SK-N-SH (cell line): ENCODE results near the gene HSFX1. TPM values are rescaled to one million over a fixed set of nuclear protein-coding genes. Genes with fewer than 3 reads are reported as not detected.

Experiments
- CTCF ChIA-PET: fragments of 300-600, 350-600 bp; formaldehyde crosslinking; extraction: SDS; loops from one replicate; lab custom pipeline; 2021; lab: Yijun Ruan, JAX
- POLR2A ChIA-PET: fragments of 350-600 bp; sonication (Branson Sonifier 250); formaldehyde crosslinking; extraction: SDS; loops from one replicate; lab custom pipeline; 2020; ENCODE audit warnings: antibody characterized with exemption, inconsistent platforms; lab: Yijun Ruan, JAX
- DNase-seq: peaks from one replicate; pipeline ENCODE4 v3.0.0; 2012
- H2AFZ ChIP-seq: fragments of 200-600 bp; sonication (generic); 2 replicates; pipeline ENCODE4 v1.8.1; 2016; ENCODE audit warnings: antibody characterized with exemption, mild to moderate bottlenecking, low read depth
- H3F3A ChIP-seq: fragments of 200-600 bp; sonication (generic); replicated peaks from 2 replicates; pipeline ENCODE3; 2016; ENCODE audit warnings: antibody characterized with exemption, mild to moderate bottlenecking; ENCODE audit not compliant: insufficient read depth
- H3K27ac ChIP-seq, 2 experiments: fragments of 200-500 bp in 1 of 2; fragments of 200-600 bp in 1 of 2; sonication (Bioruptor generic) in 1 of 2; sonication (generic), shearing (Covaris generic) in 1 of 2; 2 replicates each; pipeline versions ENCODE4 v1.5.1 to v1.6.1; 2014 to 2016; ENCODE audit warnings: low read depth in 2 of 2, inconsistent platforms in 1 of 2, low read length in 1 of 2, mild to moderate bottlenecking in 1 of 2, mixed read lengths in 1 of 2
- H3K27me3 ChIP-seq: fragments of 200-600 bp; sonication (generic), shearing (Covaris generic); 2 replicates; pipeline ENCODE4 v1.6.1; 2016; ENCODE audit warnings: mixed run types; ENCODE audit not compliant: insufficient read depth
- H3K36me3 ChIP-seq, 2 experiments: fragments of 200-500 bp in 1 of 2; fragments of 200-600 bp in 1 of 2; sonication (Bioruptor generic) in 1 of 2; sonication (generic) in 1 of 2; replicated peaks in 1 of 2; 2 replicates each; pipeline versions ENCODE3 to v1.5.1; 2014 to 2016; ENCODE audit warnings: low read length in 1 of 2, mild to moderate bottlenecking in 1 of 2; ENCODE audit not compliant: insufficient read depth in 2 of 2, control insufficient read depth in 1 of 2
- H3K4me1 ChIP-seq, 2 experiments: fragments of 200-500 bp in 1 of 2; fragments of 200-600 bp in 1 of 2; sonication (Bioruptor generic) in 1 of 2; sonication (generic), shearing (Covaris generic) in 1 of 2; 2 replicates each; pipeline versions ENCODE4 v1.5.1 to v1.6.1; 2014 to 2016; ENCODE audit warnings: low read depth in 1 of 2, low read length in 1 of 2, mixed run types in 1 of 2; ENCODE audit not compliant: insufficient read depth in 2 of 2, control insufficient read depth in 1 of 2
- H3K4me2 ChIP-seq: fragments of 200-600 bp; sonication (generic), shearing (Covaris generic); 2 replicates; pipeline ENCODE4 v1.6.1; 2017; ENCODE audit warnings: mixed run types
- H3K4me3 ChIP-seq, 2 experiments: fragments of 200-500 bp in 1 of 2; fragments of 200-600 bp in 1 of 2; sonication (Bioruptor generic) in 1 of 2; sonication (generic), shearing (Covaris generic) in 1 of 2; 2 replicates each; pipeline versions ENCODE4 v1.5.1 to v1.8.1; 2014 to 2016; ENCODE audit warnings: low read depth in 2 of 2, inconsistent platforms in 1 of 2, low read length in 1 of 2, mild to moderate bottlenecking in 1 of 2, mixed read lengths in 1 of 2, moderate library complexity in 1 of 2
- H3K79me2 ChIP-seq: fragments of 200-600 bp; sonication (generic); 2 replicates; pipeline ENCODE4 v1.8.1; 2017; ENCODE audit warnings: mild to moderate bottlenecking; ENCODE audit not compliant: insufficient read depth
- H3K9ac ChIP-seq: fragments of 200-600 bp; sonication (generic); 2 replicates; pipeline ENCODE4 v1.6.1; 2017; ENCODE audit warnings: mixed run types
- H3K9me2 ChIP-seq: fragments of 200-600 bp; sonication (generic); 2 replicates; pipeline ENCODE4 v1.6.1; 2017; ENCODE audit warnings: mixed run types
- H3K9me3 ChIP-seq: fragments of 200-600 bp; sonication (generic); 2 replicates; pipeline ENCODE4 v1.6.1; 2017; ENCODE audit warnings: mixed run types, mild to moderate bottlenecking, moderate library complexity
- H4K20me1 ChIP-seq: fragments of 200-600 bp; sonication (generic); 2 replicates; pipeline ENCODE4 v1.6.1; 2017; ENCODE audit warnings: mild to moderate bottlenecking, mixed run types; ENCODE audit not compliant: insufficient read depth
- EZH2phosphoT487 ChIP-seq: fragments of 200-600 bp; sonication (generic); IDR thresholded peaks from 2 replicates; pipeline ENCODE4 v1.6.1; 2017; ENCODE audit warnings: low read depth, mixed run types, mild to moderate bottlenecking, antibody characterized with exemption, moderate library complexity, borderline replicate concordance
- FOXJ3 ChIP-seq: sonication (generic); formaldehyde crosslinking; IDR thresholded peaks from 2 replicates; pipeline ENCODE4 v1.5.1; 2020; ENCODE audit warnings: mild to moderate bottlenecking, missing genetic modification reagents
- FOXM1 ChIP-seq: IDR thresholded peaks from 2 replicates; pipeline ENCODE4 v1.4.0; 2012; ENCODE audit warnings: low read depth, mild to moderate bottlenecking
- GATA2 ChIP-seq: sonication (generic); formaldehyde crosslinking; IDR thresholded peaks from 2 replicates; pipeline ENCODE4 v1.5.0; 2020; ENCODE audit warnings: mild to moderate bottlenecking, missing genetic modification reagents
- JUND ChIP-seq: IDR thresholded peaks from 2 replicates; pipeline ENCODE4 v1.4.0; 2012
- MEF2A ChIP-seq: IDR thresholded peaks from 2 replicates; pipeline ENCODE4 v1.4.0; 2012; ENCODE audit warnings: low read depth, borderline replicate concordance
- MXI1 ChIP-seq: IDR thresholded peaks from 2 replicates; pipeline ENCODE4 v1.6.1; 2012; ENCODE audit warnings: mild to moderate bottlenecking, low read depth, low read length, improper control_type of control experiment
- NFIC ChIP-seq: IDR thresholded peaks from 2 replicates; pipeline ENCODE4 v1.4.0; 2012; ENCODE audit warnings: borderline replicate concordance
- POLR2AphosphoS5 ChIP-seq: IDR thresholded peaks from 2 replicates; pipeline ENCODE4 v1.6.1; 2012; ENCODE audit warnings: low read depth, low read length
- RFX5 ChIP-seq: IDR thresholded peaks from 2 replicates; pipeline ENCODE4 v1.6.1; 2012; ENCODE audit warnings: mild to moderate bottlenecking, improper control_type of control experiment, low read length
- RXRA ChIP-seq: IDR thresholded peaks from 2 replicates; pipeline ENCODE4 v1.4.0; 2012; ENCODE audit warnings: low read depth, mild to moderate bottlenecking, borderline replicate concordance
- SIN3A ChIP-seq: IDR thresholded peaks from 2 replicates; pipeline ENCODE4 v1.6.1; 2012; ENCODE audit warnings: low read depth, mild to moderate bottlenecking, low read length, moderate library complexity, borderline replicate concordance
- SMC3 ChIP-seq: IDR thresholded peaks from 2 replicates; pipeline ENCODE4 v1.6.1; 2012; ENCODE audit warnings: low read depth, low read length, improper control_type of control experiment
- TEAD4 ChIP-seq: IDR thresholded peaks from 2 replicates; pipeline ENCODE4 v1.4.0; 2012; ENCODE audit warnings: mild to moderate bottlenecking, borderline replicate concordance; ENCODE audit not compliant: insufficient read depth
- WGBS: methylation state at CpG from one replicate; pipeline ENCODE4 v1.1.6; 2017; ENCODE audit warnings: low lambda C conversion rate; 5-methylcytosine and 5-hydroxymethylcytosine counted together
- polyA plus RNA-seq, 3 experiments: library from polyadenylated mRNA; depleted of rRNA; stranded (reverse); fragments of >200 nt; gene quantifications; 2 replicates each; pipeline ENCODE4 v1.2.3, GENCODE V29; 2012
- TF ChIP-seq, protein P1 (sequence below): IDR thresholded peaks from 2 replicates; pipeline ENCODE4 v1.6.1; 2012; ENCODE audit warnings: mild to moderate bottlenecking, low read depth, low read length, moderate library complexity
- TF ChIP-seq, protein P2 (sequence below): fragments of 150-350 bp; IDR thresholded peaks from 2 replicates; pipeline ENCODE4 v1.6.1; 2016; ENCODE audit warnings: mild to moderate bottlenecking, low read depth, low read length
- TF ChIP-seq, protein P3 (sequence below): IDR thresholded peaks from 2 replicates; pipeline ENCODE4 v1.4.0; 2012; ENCODE audit warnings: low read depth, borderline replicate concordance
- TF ChIP-seq, protein P4 (sequence below): IDR thresholded peaks from 2 replicates; pipeline ENCODE4 v1.4.0; 2012; ENCODE audit warnings: low read depth, borderline replicate concordance
- TF ChIP-seq, protein P5 (sequence below): IDR thresholded peaks from 2 replicates; pipeline ENCODE4; 2012
- TF ChIP-seq, protein P6 (sequence below): fragments of 150-350 bp; IDR thresholded peaks from 2 replicates; pipeline ENCODE4 v1.6.1; 2017; ENCODE audit warnings: antibody characterized with exemption, low read length, low read depth, borderline replicate concordance

Gene HSFX1
- polyA plus RNA-seq, 1 of the 3 experiments (the other 2 are of a cell fraction), result 0.12 TPM

DNA sequence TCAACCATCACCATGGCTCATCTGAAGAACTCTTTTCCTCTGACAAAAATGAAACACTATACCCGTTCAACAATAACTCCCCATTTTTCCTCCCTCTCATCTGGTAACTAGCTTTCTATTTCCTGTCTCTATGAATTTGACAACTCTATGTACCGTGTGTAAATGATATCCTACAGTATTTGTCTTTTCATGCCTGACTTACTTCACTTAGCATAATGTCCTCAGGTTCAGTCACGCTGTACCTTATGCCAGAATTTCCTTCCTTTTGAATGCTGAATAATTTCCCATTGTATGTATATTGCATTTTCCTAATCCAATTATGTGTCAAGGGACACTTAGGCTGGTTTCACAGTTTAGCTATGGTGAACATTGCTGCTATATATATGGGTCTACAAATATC is 26.1 kb downstream of the HSFX1 start:
- H3K36me3 ChIP-seq, result no peaks in the 10 kb centered on the region
- H3K27ac ChIP-seq, result no peak overlapping the region
- H3K4me2 ChIP-seq, result no peak overlapping the region
- no peaks in the 10 kb centered on the region for H3K79me2 ChIP-seq
- H2AFZ ChIP-seq, result no peak overlapping the region
- peaks cover 22% of the 10 kb centered on the region; the same call in 1 of the 2 replicates for H3K27me3 ChIP-seq
- no peak for DNase-seq
- under 1% methylated on average over 3 of the region's 3 CpGs for WGBS
- H3K9me2 ChIP-seq, result no peaks in the 10 kb centered on the region
- no peak overlapping the region for H3K4me3 ChIP-seq
- TF ChIP-seq, protein P1, sequence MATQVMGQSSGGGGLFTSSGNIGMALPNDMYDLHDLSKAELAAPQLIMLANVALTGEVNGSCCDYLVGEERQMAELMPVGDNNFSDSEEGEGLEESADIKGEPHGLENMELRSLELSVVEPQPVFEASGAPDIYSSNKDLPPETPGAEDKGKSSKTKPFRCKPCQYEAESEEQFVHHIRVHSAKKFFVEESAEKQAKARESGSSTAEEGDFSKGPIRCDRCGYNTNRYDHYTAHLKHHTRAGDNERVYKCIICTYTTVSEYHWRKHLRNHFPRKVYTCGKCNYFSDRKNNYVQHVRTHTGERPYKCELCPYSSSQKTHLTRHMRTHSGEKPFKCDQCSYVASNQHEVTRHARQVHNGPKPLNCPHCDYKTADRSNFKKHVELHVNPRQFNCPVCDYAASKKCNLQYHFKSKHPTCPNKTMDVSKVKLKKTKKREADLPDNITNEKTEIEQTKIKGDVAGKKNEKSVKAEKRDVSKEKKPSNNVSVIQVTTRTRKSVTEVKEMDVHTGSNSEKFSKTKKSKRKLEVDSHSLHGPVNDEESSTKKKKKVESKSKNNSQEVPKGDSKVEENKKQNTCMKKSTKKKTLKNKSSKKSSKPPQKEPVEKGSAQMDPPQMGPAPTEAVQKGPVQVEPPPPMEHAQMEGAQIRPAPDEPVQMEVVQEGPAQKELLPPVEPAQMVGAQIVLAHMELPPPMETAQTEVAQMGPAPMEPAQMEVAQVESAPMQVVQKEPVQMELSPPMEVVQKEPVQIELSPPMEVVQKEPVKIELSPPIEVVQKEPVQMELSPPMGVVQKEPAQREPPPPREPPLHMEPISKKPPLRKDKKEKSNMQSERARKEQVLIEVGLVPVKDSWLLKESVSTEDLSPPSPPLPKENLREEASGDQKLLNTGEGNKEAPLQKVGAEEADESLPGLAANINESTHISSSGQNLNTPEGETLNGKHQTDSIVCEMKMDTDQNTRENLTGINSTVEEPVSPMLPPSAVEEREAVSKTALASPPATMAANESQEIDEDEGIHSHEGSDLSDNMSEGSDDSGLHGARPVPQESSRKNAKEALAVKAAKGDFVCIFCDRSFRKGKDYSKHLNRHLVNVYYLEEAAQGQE, result no peak
- no peak for TF ChIP-seq NFIC
- TF ChIP-seq RFX5, result no peak
- TF ChIP-seq, protein P2, sequence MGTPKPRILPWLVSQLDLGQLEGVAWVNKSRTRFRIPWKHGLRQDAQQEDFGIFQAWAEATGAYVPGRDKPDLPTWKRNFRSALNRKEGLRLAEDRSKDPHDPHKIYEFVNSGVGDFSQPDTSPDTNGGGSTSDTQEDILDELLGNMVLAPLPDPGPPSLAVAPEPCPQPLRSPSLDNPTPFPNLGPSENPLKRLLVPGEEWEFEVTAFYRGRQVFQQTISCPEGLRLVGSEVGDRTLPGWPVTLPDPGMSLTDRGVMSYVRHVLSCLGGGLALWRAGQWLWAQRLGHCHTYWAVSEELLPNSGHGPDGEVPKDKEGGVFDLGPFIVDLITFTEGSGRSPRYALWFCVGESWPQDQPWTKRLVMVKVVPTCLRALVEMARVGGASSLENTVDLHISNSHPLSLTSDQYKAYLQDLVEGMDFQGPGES, result no peak
- no peak for TF ChIP-seq GATA2 (CRISPR knock-in tag)
- TF ChIP-seq SIN3A, result no peak
- TF ChIP-seq SMC3, result no peak
- TF ChIP-seq EZH2phosphoT487, result no peak
- TF ChIP-seq FOXJ3 (CRISPR knock-in tag), result no peak
- TF ChIP-seq, protein P3, sequence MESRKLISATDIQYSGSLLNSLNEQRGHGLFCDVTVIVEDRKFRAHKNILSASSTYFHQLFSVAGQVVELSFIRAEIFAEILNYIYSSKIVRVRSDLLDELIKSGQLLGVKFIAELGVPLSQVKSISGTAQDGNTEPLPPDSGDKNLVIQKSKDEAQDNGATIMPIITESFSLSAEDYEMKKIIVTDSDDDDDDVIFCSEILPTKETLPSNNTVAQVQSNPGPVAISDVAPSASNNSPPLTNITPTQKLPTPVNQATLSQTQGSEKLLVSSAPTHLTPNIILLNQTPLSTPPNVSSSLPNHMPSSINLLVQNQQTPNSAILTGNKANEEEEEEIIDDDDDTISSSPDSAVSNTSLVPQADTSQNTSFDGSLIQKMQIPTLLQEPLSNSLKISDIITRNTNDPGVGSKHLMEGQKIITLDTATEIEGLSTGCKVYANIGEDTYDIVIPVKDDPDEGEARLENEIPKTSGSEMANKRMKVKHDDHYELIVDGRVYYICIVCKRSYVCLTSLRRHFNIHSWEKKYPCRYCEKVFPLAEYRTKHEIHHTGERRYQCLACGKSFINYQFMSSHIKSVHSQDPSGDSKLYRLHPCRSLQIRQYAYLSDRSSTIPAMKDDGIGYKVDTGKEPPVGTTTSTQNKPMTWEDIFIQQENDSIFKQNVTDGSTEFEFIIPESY, result no peak
- TF ChIP-seq TEAD4, result no peak
- TF ChIP-seq POLR2AphosphoS5, result no peak
- TF ChIP-seq, protein P4, sequence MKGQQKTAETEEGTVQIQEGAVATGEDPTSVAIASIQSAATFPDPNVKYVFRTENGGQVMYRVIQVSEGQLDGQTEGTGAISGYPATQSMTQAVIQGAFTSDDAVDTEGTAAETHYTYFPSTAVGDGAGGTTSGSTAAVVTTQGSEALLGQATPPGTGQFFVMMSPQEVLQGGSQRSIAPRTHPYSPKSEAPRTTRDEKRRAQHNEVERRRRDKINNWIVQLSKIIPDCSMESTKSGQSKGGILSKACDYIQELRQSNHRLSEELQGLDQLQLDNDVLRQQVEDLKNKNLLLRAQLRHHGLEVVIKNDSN, result no peak
- no peak for TF ChIP-seq MEF2A
- no peak for TF ChIP-seq FOXM1
- TF ChIP-seq JUND, result no peak
- no peak for TF ChIP-seq MXI1
- no peak for TF ChIP-seq RXRA
- TF ChIP-seq, protein P5, sequence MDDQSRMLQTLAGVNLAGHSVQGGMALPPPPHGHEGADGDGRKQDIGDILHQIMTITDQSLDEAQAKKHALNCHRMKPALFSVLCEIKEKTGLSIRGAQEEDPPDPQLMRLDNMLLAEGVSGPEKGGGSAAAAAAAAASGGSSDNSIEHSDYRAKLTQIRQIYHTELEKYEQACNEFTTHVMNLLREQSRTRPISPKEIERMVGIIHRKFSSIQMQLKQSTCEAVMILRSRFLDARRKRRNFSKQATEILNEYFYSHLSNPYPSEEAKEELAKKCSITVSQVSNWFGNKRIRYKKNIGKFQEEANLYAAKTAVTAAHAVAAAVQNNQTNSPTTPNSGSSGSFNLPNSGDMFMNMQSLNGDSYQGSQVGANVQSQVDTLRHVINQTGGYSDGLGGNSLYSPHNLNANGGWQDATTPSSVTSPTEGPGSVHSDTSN, result no peak
- TF ChIP-seq, protein P6, sequence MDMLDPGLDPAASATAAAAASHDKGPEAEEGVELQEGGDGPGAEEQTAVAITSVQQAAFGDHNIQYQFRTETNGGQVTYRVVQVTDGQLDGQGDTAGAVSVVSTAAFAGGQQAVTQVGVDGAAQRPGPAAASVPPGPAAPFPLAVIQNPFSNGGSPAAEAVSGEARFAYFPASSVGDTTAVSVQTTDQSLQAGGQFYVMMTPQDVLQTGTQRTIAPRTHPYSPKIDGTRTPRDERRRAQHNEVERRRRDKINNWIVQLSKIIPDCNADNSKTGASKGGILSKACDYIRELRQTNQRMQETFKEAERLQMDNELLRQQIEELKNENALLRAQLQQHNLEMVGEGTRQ, result no peak
- TF ChIP-seq, all 33 proteins: peak for 0
- H3K4me1 ChIP-seq, result no peaks in the 10 kb centered on the region
- no peaks in the 10 kb centered on the region for H4K20me1 ChIP-seq
- ChIA-PET POLR2A (no interaction called here), CTCF (no interaction called here)
- no peaks in the 10 kb centered on the region for H3K9me3 ChIP-seq
- no peaks in the 10 kb centered on the region for H3F3A ChIP-seq
- no peak overlapping the region for H3K9ac ChIP-seq
